ENCODE data around the gene NOL11. TPM values are rescaled to one million over a fixed set of nuclear protein-coding genes. Genes with fewer than 3 reads are reported as not detected.

NOL11 gene
- total and polyA plus RNA-seq, 2 of the 8 experiments (the other 6 are each of a cell fraction or from before 2014, with no cell fraction given): 58.0 to 97.2 TPM

DNA sequence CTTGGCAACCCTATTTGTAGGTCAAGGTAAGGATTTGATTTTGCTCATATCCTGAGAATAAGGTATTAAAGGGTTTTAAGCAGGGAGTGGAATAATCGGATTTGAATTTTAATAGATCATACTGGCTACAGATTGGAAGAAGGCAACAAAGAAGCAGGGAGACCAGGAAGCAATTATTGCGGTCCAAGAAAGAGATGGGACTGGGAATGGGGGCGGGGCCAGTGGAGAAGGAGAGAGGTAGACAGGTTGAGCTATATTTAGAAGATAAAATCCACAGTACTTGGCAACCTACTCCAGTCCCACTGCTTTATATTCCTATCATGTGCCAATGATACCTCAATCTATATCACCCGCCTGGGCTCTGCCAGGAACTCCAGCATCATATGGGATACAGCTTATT lies 5.8 kb upstream of the NOL11 start (continued):
- no peak for TF ChIP-seq BACH1 (IDR thresholded peaks at IDR 0.05; ENCODE audit: low read length)
